Skin epidermis (tissue), 12 donors: ENCODE results near the gene RUNX1.

Experiments used
- H3K27ac ChIP-seq, 21 experiments: fragments of 200-600 bp; sonication (generic) in 11 of 21; one replicate each; pipeline ENCODE4 v1.5.0; 2020; ENCODE audit warnings: mild to moderate bottlenecking in 3 of 21, inconsistent platforms in 2 of 21, moderate library complexity in 2 of 21
- H3K4me3 ChIP-seq, 7 experiments: fragments of 200-600 bp; sonication (generic) in 2 of 7; one replicate each; pipeline ENCODE4 v1.5.0; 2020; ENCODE audit warnings: inconsistent platforms in 2 of 7, mild to moderate bottlenecking in 2 of 7, moderate library complexity in 1 of 7

Gene RUNX1

DNA sequence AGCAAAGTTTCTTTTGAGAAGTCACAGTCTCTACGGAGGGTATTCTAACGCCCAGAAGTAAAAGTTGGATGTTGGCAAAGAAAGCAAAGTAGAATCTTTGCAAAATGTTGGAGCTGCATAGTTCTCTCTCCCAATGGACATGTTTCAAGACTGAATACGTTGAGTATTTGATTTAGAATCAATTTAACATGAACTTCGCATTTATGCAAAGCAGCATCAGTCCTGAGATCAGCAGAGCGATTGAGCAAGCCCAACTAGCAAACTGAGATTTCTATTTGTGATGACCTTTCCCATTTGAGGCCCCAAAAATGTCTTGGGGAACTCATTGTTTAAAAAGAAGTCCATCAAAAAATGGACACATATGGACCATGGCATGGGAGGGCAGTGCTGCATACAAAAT, 8.0 kb downstream of the RUNX1 start:
- H3K4me3 ChIP-seq: no peak overlapping the region
- peak overlapping the region in 8 of 21 experiments; percentile 5 to 96 (median 72) for H3K27ac ChIP-seq

DNA sequence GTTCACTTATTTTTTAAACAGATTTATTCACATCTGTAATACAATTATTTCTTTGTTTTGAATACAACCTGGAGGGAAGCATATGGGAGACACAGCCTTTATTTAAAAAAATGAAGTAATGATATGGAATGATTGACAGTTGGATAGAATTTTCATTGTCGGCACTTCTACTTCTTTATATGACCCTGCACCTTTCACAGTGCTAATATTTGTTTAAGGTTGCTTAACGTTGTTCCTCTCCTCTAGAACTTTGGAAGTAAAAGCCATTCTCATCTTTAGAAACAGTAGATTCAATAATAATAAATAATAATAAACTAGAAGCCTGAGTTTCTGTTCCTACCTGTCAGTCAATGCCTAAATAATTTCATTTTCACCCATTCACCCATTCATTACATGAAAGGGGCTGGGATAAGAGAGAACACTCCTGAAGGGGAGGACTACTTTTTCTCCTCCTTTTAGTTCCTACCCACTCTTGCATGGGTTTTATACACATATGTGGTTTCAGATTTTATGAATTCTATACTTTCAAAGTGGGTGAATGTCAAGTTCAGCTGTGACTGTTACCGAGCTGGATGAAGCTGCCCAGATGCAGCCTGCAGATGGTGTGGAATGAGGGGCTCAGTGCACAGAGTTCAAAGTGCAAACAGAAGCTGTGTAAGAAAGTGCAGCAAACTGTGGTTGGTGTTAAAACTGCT, 9.4 kb downstream of the RUNX1 start:
- Histone ChIP-seq H3K27ac (peak overlapping the region in 5 of 21 experiments; percentile 8 to 95 (median 33)), H3K4me3 (no peak overlapping the region)

DNA sequence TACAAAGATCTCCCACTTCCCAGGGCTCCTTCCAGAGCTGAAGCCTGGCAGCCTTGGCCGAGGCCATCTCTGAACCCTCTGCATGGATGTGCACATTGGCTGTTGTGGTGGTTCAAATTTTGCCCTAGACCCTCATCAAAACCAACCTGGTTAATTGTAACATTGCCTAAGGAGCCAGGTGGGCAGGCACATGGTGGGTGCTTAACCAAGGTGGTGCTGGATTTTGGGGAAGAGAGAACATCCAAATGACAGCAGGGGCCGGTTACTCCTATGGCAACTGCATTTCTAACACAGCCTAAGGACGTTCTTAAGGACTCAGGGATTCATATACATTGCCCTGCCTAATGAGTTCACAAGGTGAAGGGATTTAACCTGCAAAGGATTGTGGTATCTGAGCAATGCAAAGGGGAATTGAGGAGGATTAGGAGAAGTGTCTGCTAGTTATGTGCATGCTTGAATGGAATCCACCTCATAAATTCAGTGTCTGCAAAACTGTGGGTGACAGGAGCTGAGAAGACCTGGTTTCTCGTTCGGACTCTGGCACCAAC, 10.3 kb downstream of the RUNX1 start:
- Histone ChIP-seq H3K4me3 (no peak overlapping the region), H3K27ac (peak overlapping the region in 6 of 21 experiments; percentile 2 to 95 (median 62))

DNA sequence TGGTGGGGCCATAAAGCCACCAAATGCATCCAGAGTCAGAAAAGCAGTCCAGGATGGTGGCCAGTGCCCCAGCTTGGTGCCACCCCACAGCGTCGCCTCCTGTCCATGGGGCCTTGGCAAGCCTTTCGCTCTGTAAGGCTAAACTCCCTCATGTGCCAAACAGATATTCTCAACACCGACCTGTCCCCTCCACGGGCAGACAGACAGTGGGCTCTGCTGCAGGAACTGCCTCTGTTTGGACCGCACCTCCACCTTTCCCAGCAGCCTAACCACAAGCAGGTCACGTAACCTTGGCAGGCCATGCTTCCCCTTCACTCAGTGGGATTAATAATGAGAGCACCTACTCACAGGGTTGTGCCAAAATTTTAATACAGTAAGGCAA, 11.7 kb downstream of the RUNX1 start:
- H3K4me3 ChIP-seq: no peak overlapping the region
- H3K27ac ChIP-seq: peak overlapping the region in 12 of 21 experiments; percentile 1 to 95 (median 48)

DNA sequence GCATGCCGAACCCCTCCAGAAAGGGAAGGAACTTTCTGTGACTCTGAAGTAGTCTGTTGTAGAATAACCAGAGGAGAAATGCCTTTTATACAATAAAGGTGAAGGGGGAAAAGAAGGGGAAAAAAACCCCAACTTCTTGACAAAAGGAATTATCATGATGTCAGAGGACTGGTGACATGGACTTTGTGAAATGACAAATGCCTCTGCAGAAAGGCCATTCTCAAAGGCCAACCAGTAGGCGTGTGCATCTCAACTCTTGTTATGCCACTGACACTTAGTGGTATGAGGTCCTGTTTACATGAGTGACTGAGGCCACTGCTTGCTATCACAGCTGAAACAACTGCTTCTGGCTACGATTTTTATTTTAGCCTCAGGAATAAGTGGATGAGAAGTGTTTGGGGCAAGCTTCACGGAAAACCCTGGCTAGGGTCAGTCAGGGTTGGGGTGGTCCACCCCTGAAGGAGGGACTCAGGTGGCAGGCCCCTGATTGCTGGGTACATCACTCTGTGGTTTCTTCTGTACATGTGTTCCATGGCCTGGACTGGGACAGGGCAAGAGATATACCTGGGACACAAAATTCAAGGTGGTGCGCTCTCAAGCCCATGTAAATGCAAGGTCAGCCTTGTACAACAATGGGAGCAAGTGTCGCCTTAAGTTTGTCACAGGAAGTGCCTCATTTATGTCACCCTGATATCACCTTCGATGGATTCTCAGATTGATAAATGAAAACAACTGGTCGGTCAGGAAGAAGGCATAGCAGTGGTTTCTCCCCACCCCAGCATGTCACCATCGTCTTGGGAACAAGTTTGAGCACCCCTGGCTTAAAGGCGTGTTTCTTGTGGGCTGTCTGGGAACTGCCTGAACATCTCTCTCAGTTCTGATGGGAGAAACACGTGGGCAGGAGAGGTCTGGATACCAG, 12.4 kb downstream of the RUNX1 start:
- no peak overlapping the region for H3K4me3 ChIP-seq
- peak overlapping the region in 13 of 21 experiments; percentile 1 to 95 (median 39) for H3K27ac ChIP-seq

DNA sequence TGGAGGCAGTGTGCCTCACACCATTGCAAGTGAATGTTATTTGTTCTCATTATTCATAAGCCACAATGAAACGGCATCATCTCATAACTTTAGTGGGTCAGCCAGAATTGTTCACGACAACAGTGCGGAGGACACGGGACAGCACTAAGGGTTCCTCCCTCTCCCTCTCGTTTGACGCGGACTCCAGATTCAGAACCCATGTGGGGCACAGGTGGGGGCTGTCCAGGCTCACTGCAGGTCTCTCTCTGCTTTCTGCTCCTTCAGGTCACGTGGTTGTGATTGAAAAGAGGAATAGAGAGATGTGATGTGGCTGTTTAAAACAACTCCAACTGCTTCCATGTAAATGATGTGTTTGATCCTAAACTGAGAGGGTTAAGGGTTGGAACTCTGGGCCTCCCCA, 13.5 kb downstream of the RUNX1 start:
- H3K4me3 ChIP-seq: no peak overlapping the region

DNA sequence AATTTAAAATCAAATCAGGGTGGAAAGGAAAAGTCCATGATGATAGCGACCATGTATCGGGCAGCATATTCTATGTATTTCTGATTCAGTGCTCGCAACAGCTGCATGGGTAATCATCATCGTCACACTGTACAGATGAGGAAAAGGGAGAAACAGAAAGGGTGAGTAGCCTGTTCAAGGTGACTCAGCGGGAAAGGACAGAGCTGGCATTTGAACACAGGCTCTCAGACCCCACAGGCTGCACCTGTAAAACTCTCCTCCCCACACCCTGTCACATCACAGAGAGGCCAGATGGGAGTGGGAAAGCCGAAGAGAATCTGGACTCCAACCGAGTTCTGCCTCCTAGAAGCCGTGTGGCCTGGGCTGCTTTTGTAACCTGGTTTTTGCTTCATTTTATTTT, 14.0 kb downstream of the RUNX1 start:
- no peak overlapping the region for H3K4me3 ChIP-seq
- peak overlapping the region in 3 of 21 experiments; percentile 9 to 95 (median 28) for H3K27ac ChIP-seq

More for the DNA sequence above, 13.5 kb downstream of the RUNX1 start:
- H3K27ac ChIP-seq: peak overlapping the region in 4 of 21 experiments; percentile 23 to 95 (median 29)

DNA sequence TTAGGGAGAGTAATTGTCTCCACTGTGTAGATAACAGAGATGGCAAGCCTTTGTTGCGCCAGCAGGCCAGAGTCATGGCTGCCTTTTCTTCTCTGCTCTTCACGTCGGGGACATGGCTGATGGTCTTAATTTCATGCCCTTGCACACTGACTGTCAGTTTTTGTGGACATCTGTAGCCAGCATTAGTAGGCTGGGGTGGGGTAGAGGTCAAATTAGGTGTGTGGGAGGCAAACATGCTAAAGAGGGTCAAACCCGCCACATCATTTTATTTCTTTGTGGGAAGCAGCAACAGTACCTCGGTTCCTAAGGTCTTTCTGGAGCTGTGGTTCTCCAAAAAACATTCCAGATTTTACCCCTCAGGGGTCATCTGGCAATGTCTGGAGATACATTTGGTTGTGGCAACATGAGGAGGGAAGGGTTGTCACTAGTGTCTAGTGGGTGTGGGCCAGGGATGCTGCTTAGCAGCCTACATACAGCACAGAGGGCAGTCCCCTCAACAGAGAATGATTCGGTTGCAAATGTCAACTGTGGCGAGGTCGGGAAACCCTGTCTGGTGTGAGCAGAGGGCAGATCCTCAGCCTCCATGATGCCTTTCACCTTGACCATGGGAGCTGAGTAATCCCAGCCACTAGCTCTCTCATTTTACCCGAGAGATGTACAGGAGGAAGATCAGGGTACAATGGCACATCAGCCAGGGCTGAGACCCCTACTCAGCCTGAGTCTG, 14.7 kb downstream of the RUNX1 start:
- Histone ChIP-seq H3K4me3 (no peak overlapping the region), H3K27ac (peak overlapping the region in 3 of 21 experiments; percentile 9 to 95 (median 28))

DNA sequence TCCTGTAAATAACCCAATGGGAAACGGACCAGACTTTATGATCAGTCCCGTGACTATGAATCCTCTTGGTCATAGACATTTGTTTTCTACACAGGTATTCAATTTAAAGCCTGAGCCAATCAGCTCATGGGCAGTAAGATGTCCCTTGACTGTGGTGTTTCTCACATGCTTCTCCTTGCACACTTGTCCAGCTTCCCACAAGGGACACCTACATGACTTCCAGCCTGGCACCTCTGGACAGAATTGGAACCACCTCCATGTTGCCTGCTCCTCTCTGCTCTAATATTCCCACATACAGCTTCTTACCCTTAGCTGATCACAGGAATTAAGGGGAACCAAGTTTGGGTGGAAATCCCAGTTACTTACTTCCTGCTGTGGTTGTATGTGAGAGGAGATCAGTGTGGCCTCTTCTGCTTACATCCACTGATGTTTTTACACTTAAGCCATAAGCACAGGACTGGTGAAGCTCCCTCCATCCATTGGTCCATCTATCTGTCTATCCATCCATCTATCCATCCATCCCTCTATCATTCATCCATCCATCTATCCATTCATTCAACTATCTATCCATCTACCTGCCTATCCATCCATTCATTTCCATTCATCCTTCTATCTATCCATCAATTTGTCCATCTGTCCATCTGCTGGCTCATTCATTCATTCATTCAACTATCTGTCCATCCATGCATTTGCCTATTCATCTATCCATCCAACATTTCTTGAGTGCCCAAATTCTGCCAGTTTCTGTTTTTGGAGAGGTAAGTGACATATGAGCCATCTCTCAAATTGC, 16.4 kb downstream of the RUNX1 start:
- no peak overlapping the region for H3K4me3 ChIP-seq

DNA sequence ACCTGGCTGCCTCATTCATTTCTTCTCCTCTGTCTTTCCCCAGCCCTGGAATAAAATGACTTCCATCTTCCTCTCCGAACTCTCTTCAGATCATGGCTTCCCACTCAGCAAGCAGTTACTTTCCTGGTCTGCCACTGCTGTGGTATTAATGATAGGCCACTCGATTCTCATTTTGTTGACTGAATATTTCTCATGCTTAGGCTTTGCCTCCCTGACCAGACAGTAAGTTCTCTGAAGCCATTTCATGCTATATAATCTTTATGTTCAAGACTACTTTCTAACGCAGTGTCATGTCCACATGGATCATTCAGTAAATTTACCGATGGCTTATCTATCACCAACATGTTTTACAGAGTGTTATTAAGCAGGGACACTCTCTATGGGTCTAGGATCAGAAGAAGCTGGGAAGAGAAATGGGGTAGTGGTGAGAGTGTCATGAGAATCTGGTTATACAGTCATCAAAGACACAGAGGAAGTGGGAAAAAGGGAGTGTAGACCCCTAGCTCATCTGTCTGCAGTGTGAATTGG, 20.6 kb downstream of the RUNX1 start:
- no peak overlapping the region for H3K4me3 ChIP-seq
- H3K27ac ChIP-seq: peak overlapping the region in 9 of 21 experiments; percentile 31 to 92 (median 73)

More for the DNA sequence above, 16.4 kb downstream of the RUNX1 start:
- peak overlapping the region in 1 of 21 experiments; percentile 11 for H3K27ac ChIP-seq

DNA sequence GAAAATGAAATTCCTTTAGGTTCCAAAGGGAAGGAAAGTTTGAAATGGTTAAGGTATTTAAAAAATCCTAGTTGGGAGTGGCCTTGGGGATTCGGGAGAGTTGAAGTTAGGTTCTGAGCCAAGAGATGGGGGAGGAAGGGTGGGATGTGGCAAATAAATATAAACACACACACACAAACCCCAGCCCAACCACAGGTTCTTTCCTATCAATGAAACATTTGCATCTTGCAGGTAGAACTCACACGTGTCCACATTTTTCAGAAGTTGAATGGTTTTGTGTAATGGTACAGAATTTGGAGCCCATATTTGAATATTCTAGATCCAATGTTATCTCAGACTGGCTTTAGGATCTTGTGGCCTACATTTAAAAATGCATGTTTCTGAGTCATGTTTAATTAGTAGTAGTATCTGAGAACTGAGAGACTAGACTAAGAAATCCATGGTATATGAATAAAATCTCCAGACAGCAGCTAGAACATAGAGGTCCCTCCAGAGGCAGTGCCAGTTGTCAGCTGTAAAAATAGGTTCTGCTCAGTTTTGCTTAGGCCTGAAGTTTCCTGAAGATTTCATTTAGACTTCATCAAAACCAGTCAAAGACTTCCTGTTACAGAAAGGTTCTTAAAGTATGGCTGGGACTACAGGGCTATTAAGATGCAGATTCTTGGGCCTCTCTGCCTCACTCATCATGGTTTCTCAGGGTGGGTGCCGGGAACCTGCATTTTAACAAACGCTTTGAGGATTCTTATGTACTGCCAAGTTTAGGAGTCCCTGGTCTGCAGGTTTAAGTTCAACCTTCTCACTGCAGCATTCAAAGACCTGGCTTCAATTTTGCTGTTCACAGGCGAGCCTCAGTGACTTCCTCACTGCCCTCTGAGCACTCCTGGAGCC, 21.3 kb downstream of the RUNX1 start:
- Histone ChIP-seq H3K4me3 (no peak overlapping the region), H3K27ac (peak overlapping the region in 13 of 21 experiments; percentile 31 to 92 (median 72))

DNA sequence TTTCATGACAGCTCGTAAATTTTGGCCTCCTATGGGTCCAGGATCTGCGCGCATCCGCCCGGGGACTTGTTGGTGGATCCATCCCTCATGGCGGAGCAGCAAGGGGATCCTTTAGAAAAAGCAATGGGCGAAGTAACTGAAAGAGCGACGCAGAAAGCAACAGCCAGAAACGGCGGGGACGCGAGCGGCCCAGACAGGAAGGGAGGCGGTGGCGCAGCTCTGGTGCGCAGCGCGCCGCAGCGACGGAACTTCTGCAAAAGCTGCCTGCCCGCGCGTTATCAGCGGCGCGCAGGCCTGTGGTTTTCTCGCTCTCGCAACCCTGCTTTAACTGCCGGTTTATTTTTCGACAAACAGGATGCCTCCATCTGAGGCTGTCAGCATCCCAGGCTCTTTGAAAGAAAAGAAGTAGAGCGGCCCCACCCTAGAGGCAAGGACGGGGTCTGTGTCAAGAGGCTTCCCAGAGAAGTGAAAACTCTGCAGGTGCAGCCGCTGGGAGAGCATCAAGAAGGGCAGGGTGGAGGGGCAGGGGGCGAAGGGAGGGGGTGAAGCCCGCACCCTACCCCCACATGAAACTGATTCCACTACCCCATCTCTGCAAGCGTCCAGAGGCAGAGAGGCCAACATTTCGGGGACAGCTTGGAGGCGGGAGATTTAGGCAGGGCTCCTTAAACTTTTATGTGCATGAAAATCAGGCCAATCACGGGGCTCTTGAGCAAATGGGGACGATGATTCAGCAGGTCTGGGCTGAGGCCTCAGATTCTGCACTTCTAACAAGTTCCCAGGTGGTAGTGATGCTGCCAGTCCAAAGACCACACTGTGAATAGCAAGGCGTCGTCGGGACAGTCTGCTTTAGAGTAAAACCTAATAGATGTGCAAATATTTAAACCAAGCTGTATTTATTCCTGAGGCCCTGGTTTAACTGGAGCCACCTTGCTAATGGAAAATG, 22.2 kb downstream of the RUNX1 start:
- H3K27ac ChIP-seq: peak overlapping the region in 18 of 21 experiments; percentile 7 to 92 (median 67)

DNA sequence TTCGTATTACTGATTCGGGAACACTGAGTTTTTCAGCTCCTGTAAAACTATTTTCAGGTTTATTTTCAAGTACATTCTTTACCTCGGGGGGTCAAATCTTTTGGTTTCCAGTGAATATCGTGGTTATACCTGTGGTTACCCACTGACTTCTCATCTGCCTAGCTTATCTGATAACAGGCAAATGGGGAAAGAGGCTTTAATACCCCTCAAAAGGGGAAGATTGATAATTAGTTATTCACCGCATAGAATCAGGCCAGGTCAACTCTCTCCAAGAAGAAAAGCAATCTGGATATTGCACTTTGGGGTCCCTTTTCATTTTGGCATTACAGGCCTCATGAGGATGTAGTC, 23.0 kb downstream of the RUNX1 start:
- H3K4me3 ChIP-seq: peak overlapping the region in 2 of 7 experiments; percentile 11 to 17
- peak overlapping the region in 15 of 21 experiments; percentile 9 to 92 (median 72) for H3K27ac ChIP-seq

More for the DNA sequence above, 22.2 kb downstream of the RUNX1 start:
- peak overlapping the region in 3 of 7 experiments; percentile 8 to 17 (median 11) for H3K4me3 ChIP-seq

DNA sequence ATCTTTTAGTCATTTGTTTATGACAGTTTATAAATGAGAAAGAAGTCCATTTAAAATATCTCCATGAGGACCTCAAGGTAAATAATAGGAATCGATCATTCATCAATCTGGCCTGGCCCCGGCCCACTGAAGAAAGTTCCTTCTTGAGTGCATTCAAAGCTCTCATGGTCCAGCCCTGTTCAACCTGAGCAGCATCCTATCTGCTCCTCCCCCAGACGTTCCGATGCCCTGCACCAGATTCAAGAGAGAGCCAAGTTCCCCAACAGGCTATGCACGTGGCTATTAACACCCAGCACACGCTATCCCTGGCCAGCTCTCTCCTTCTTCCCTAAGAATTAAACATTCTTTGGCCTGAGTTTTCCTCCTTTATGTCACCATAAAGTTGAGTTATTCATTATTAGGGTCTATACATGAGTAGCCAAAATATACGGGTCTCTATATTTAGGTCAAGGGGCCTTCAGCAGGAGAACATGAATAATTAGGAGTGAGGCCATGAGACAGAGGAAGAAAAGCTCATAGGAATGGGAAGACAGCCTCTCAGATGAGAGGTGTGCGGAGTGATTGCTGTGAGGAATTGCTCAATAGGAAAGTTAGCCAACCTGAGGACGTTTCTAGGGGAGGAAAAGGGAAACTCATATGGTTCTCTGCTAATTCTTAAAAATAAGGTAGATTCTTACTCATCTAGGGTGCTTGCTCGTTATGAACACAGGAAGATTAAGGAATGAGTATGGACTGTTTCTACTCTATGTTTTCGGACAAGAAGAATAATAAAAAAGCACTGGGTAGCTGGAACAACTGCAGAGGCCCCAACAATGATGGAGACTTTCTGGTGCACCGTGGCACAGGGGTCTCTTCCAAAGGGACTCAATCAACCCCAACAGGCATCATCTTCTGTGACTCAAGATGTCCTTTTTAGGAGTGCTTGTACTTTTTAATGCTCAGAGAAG, 23.6 kb downstream of the RUNX1 start:
- H3K4me3 ChIP-seq: no peak overlapping the region
- H3K27ac ChIP-seq: peak overlapping the region in 15 of 21 experiments; percentile 9 to 92 (median 72)

DNA sequence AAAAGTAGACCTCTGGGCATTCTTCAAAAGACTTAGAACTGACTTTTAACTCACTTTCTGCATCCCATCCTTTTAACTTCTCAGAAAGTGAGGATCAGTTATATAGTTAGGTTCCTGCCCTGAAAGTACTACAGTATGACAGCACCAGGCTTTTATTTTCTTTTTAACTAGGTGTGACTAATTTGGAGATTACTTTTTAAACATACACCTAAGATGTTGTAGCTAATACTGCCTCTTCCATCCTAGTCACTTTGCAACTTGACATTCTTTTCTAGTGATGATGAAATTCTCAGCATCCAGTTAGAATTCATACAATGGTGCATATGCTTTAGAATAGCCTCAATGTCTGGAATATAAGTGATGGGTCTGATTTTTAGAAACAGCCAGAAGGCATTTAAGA, 24.6 kb downstream of the RUNX1 start:
- peak overlapping the region in 3 of 21 experiments; percentile 6 to 89 (median 84) for H3K27ac ChIP-seq
- H3K4me3 ChIP-seq: no peak overlapping the region
